GM12801 (cell line): ENCODE measurements around the gene PYGO2.

Source experiments
- CTCF ChIP-seq: IDR thresholded peaks from one replicate; pipeline ENCODE4 v1.5.1; 2011; ENCODE audit warnings: control low read depth; ENCODE audit not compliant: insufficient read length; ENCODE audit errors: extremely low read depth

Gene PYGO2

GRCh38 chr1:154959426-154959780 is 2.2 kb downstream of the PYGO2 start:
- TF ChIP-seq CTCF, result no peak

GRCh38 chr1:154958681-154959425 is 2.7 kb downstream of the PYGO2 start:
- TF ChIP-seq CTCF, result no peak

- TF ChIP-seq CTCF, result no peak
Measured at GRCh38 chr1:154958036-154958435, 3.5 kb downstream of the PYGO2 start.

- TF ChIP-seq CTCF, result no peak
Measured at GRCh38 chr1:154957091-154957657, 4.4 kb downstream of the PYGO2 start.

- no peak for TF ChIP-seq CTCF
Measured at GRCh38 chr1:154956544-154956941, 5.0 kb downstream of the PYGO2 start.

- no peak for TF ChIP-seq CTCF
Measured at GRCh38 chr1:154955718-154956543, 5.7 kb downstream of the PYGO2 start, which contains the start of gene PBXIP1. Gene PBXIP1 (minus strand): TSS chr1:154956099. CDS start chr1:154953721, 2,378 bp downstream.

- TF ChIP-seq CTCF, result no peak
Measured at GRCh38 chr1:154955039-154955717, 6.4 kb downstream of the PYGO2 start.
